Keratinocyte (primary cell): ENCODE results near the gene DLG2. TPM values are rescaled to one million over a fixed set of nuclear protein-coding genes. Genes with fewer than 3 reads are reported as not detected.

Experiments
- DNase-seq: peaks from one replicate; pipeline ENCODE4 v3.0.0-alpha.2; 2011; ENCODE audit warnings: low read depth, missing footprints, low spot score
- FAIRE-seq: peaks from 2 replicates; lab custom pipeline; 2011; peaks lifted over from hg19 to GRCh38; lab: Jason Lieb, UNC
- H2AFZ ChIP-seq: 2 replicates; pipeline ENCODE4 v1.6.0; 2012; ENCODE audit warnings: low read length, control low read depth, inconsistent platforms; ENCODE audit not compliant: control insufficient read depth
- H3K27ac ChIP-seq: 2 replicates; pipeline ENCODE4 v1.5.1; 2011; ENCODE audit warnings: low read length; ENCODE audit not compliant: control insufficient read depth, insufficient read depth
- H3K27me3 ChIP-seq: 3 replicates; pipeline ENCODE4 v1.6.0; 2011; ENCODE audit warnings: low read length; ENCODE audit not compliant: control insufficient read depth, insufficient read depth; ENCODE audit errors: extremely low read depth
- H3K36me3 ChIP-seq, 2 experiments: 2 replicates in 1 of 2; 3 replicates in 1 of 2; pipeline ENCODE4 v1.5.1; 2011; ENCODE audit warnings: low read length in 2 of 2, mild to moderate bottlenecking in 1 of 2; ENCODE audit not compliant: control insufficient read depth in 2 of 2, insufficient read depth in 2 of 2; ENCODE audit errors: extremely low read depth in 1 of 2
- H3K4me1 ChIP-seq: 3 replicates; pipeline ENCODE4 v1.5.1; 2011; ENCODE audit warnings: low read length; ENCODE audit not compliant: control insufficient read depth, insufficient read depth; ENCODE audit errors: extremely low read depth
- H3K4me2 ChIP-seq: 3 replicates; pipeline ENCODE4 v1.6.0; 2011; ENCODE audit warnings: low read depth, low read length; ENCODE audit not compliant: control insufficient read depth, insufficient read depth; ENCODE audit errors: extremely low read depth
- H3K4me3 ChIP-seq, 3 experiments: fragments of 200-600 bp in 1 of 3; sonication (generic) in 1 of 3; 2 replicates in 2 of 3; 3 replicates in 1 of 3; pipeline ENCODE4 v1.5.1; 2011 to 2016; ENCODE audit warnings: low read length in 3 of 3, mild to moderate bottlenecking in 3 of 3, control low read depth in 2 of 3, inconsistent platforms in 1 of 3, low read depth in 1 of 3, mixed read lengths in 1 of 3, mixed run types in 1 of 3, moderate library complexity in 1 of 3; ENCODE audit not compliant: control insufficient read depth in 2 of 3, insufficient read depth in 2 of 3; ENCODE audit errors: extremely low read depth in 1 of 3
- H3K79me2 ChIP-seq: 2 replicates; pipeline ENCODE4 v1.6.0; 2012; ENCODE audit warnings: low read length; ENCODE audit not compliant: control insufficient read depth, insufficient read depth
- H3K9ac ChIP-seq: 3 replicates; pipeline ENCODE4 v1.6.0; 2011; ENCODE audit warnings: low read length; ENCODE audit not compliant: control insufficient read depth, insufficient read depth; ENCODE audit errors: extremely low read depth
- H3K9me1 ChIP-seq: 3 replicates; pipeline ENCODE4 v1.6.0; 2011; ENCODE audit warnings: low read length; ENCODE audit not compliant: control insufficient read depth, insufficient read depth; ENCODE audit errors: extremely low read depth
- H3K9me3 ChIP-seq: 2 replicates; pipeline ENCODE4 v1.5.1; 2012; ENCODE audit warnings: low read depth, low read length; ENCODE audit not compliant: control insufficient read depth
- H4K20me1 ChIP-seq: 3 replicates; pipeline ENCODE4 v1.6.0; 2011; ENCODE audit warnings: low read length; ENCODE audit not compliant: control insufficient read depth, insufficient read depth; ENCODE audit errors: extremely low read depth
- EZH2 ChIP-seq: IDR thresholded peaks from one replicate; pipeline ENCODE4 v1.6.1; 2012; ENCODE audit warnings: inconsistent platforms, mild to moderate bottlenecking, low read length, moderate library complexity
- dilution Hi-C: fragments of 300-500 bp; cut with MboI; formaldehyde crosslinking; loops from one replicate; pipeline ENCODE4 v1.7.0; 2020; ENCODE audit warnings: low sequenced_read_pairs; ENCODE audit not compliant: extremely low pct_ligation_motif_present
- polyA plus RNA-seq, 5 experiments: library from polyadenylated mRNA; depleted of rRNA in 3 of 5; stranded (reverse) in 3 of 5; stranded (forward) in 1 of 5; unstranded in 1 of 5; fragments of >200 nt; gene quantifications; 1 replicate in 1 of 5; 2 replicates in 3 of 5; 3 replicates in 1 of 5; pipeline versions ENCODE4 v1.2.1 to v1.2.3, GENCODE V29; 2011 to 2012; ENCODE audit warnings: missing spikeins in 2 of 5, low read depth in 1 of 5, low replicate concordance in 1 of 5
- TF ChIP-seq, protein P1 (sequence below), 3 experiments: IDR thresholded peaks in 1 of 3; conservative IDR thresholded peaks in 1 of 3; optimal IDR thresholded peaks in 1 of 3; 2 replicates in 2 of 3; 3 replicates in 1 of 3; pipeline versions ENCODE3 to v1.5.1; 2011; ENCODE audit warnings: low read length in 3 of 3, mild to moderate bottlenecking in 3 of 3, moderate library complexity in 2 of 3, control low read depth in 1 of 3, inconsistent platforms in 1 of 3; ENCODE audit not compliant: insufficient read depth in 2 of 3; ENCODE audit errors: extremely low read depth in 1 of 3

Gene DLG2
- polyA plus RNA-seq, 1 donor (not counting 4 experiments of a cell fraction or from before 2014, with no cell fraction given): 0.55 TPM

DNA sequence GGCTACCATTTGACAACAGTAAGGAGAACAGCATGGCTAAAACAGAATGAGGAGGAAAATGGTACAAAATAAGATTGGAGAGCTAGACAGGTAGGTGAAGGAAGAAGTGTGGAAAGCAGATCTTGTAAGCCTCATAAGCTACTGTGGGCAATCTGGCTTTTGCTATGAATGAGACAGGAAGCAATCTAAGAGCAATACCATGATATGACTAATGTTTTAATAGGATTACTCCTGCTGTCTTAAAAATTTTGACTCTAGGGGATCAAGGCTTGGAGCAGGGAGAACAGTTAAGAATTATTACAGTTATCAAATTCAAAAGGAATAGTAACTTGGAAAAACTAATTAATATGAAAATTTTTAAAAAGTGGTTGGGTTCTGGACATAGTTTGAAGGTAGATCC lies 1174.9 kb downstream of the DLG2 start:
- FAIRE-seq: no peak

DNA sequence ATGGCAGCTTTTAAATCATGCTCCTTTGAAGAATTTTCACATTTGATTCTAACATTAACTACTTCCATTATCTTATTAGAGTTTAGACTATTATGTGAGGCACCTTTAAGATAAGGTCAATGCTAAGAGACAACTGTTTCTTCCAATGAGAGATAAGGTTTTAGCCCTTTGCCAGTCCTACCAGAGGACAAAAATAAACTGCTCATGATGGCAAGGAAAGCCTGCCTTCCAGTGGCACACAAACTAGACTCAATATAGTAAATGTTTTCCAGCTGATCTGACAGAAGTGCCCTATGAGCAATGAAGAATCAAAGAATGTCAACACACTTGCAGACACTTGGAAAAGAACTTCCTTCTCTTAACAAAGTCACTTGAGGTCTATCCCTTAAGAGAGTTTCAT lies 1188.6 kb downstream of the DLG2 start:
- no peaks in the 10 kb centered on the region for H3K79me2 ChIP-seq
- H3K4me1 ChIP-seq: no peaks in the 10 kb centered on the region
- TF ChIP-seq, protein P1, sequence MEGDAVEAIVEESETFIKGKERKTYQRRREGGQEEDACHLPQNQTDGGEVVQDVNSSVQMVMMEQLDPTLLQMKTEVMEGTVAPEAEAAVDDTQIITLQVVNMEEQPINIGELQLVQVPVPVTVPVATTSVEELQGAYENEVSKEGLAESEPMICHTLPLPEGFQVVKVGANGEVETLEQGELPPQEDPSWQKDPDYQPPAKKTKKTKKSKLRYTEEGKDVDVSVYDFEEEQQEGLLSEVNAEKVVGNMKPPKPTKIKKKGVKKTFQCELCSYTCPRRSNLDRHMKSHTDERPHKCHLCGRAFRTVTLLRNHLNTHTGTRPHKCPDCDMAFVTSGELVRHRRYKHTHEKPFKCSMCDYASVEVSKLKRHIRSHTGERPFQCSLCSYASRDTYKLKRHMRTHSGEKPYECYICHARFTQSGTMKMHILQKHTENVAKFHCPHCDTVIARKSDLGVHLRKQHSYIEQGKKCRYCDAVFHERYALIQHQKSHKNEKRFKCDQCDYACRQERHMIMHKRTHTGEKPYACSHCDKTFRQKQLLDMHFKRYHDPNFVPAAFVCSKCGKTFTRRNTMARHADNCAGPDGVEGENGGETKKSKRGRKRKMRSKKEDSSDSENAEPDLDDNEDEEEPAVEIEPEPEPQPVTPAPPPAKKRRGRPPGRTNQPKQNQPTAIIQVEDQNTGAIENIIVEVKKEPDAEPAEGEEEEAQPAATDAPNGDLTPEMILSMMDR (optimal IDR thresholded peaks at IDR 0.05 in 1 of 3, IDR thresholded peaks at IDR 0.05 in 1 of 3, conservative IDR thresholded peaks at IDR 0.05 in 1 of 3; ENCODE audit: extremely low read depth in 1 of 3, insufficient read depth in 2 of 3, low read length in 3 of 3): no peak
- no peak for TF ChIP-seq EZH2
- FAIRE-seq: no peak
- no peak overlapping the region for H2AFZ ChIP-seq
- dilution Hi-C loops: no loop called here
- H3K9me3 ChIP-seq: no peaks in the 10 kb centered on the region
- H3K4me3 ChIP-seq: no peak overlapping the region
- DNase-seq: no peak
- H4K20me1 ChIP-seq: no peaks in the 10 kb centered on the region
- no peak overlapping the region for H3K27ac ChIP-seq
- no peaks in the 10 kb centered on the region for H3K27me3 ChIP-seq
- H3K4me2 ChIP-seq: no peak overlapping the region
- H3K9ac ChIP-seq: no peak overlapping the region
- H3K36me3 ChIP-seq: no peaks in the 10 kb centered on the region
- no peaks in the 10 kb centered on the region for H3K9me1 ChIP-seq

More for the DNA sequence above, 1174.9 kb downstream of the DLG2 start:
- no peaks in the 10 kb centered on the region for H4K20me1 ChIP-seq
- H3K79me2 ChIP-seq: no peaks in the 10 kb centered on the region
- no peaks in the 10 kb centered on the region for H3K36me3 ChIP-seq
- no peak overlapping the region for H3K9ac ChIP-seq
- H2AFZ ChIP-seq: no peak overlapping the region
- no peak for DNase-seq
- H3K4me1 ChIP-seq: no peaks in the 10 kb centered on the region
- H3K27me3 ChIP-seq: no peaks in the 10 kb centered on the region
- TF ChIP-seq, protein P1 (optimal IDR thresholded peaks at IDR 0.05 in 1 of 3, IDR thresholded peaks at IDR 0.05 in 1 of 3, conservative IDR thresholded peaks at IDR 0.05 in 1 of 3; ENCODE audit: extremely low read depth in 1 of 3, insufficient read depth in 2 of 3, low read length in 3 of 3): no peak
- no peaks in the 10 kb centered on the region for H3K9me1 ChIP-seq
- no peak overlapping the region for H3K27ac ChIP-seq
- dilution Hi-C loops: no loop called here
- H3K4me2 ChIP-seq: no peak overlapping the region
- H3K4me3 ChIP-seq: no peak overlapping the region
- H3K9me3 ChIP-seq: no peaks in the 10 kb centered on the region
